MM.1S (cell line): ENCODE data around the gene MYO1H.
"Not testable (repeated sequence)": the region's sequence is repeated elsewhere in the genome, so short reads cannot be mapped to it uniquely, and the experiment has no call there.

ENCODE experiments used
- DNase-seq: peaks from one replicate; pipeline ENCODE4 v3.0.0-alpha.2; 2015
- H2AFZ ChIP-seq: fragments of 300-600 bp; sonication (generic); 2 replicates; pipeline ENCODE4 v1.6.0; 2016; ENCODE audit warnings: antibody characterized with exemption, low read length
- H3F3A ChIP-seq: fragments of 300-600 bp; sonication (generic); 2 replicates; pipeline ENCODE4 v1.6.1; 2016; ENCODE audit warnings: mild to moderate bottlenecking, antibody characterized with exemption, low read length, moderate library complexity, mixed read lengths; ENCODE audit not compliant: insufficient read depth
- H3K27ac ChIP-seq: fragments of 300-600 bp; sonication (generic); 2 replicates; pipeline ENCODE4 v1.5.1; 2016; ENCODE audit warnings: mild to moderate bottlenecking, low read length
- H3K27me3 ChIP-seq: fragments of 300-600 bp; sonication (generic); replicated peaks from 2 replicates; pipeline ENCODE4 v1.6.0; 2016; ENCODE audit warnings: low read length; ENCODE audit not compliant: insufficient read depth
- H3K36me3 ChIP-seq: fragments of 300-600 bp; sonication (generic); replicated peaks from 2 replicates; pipeline ENCODE4 v1.6.1; 2016; ENCODE audit warnings: mild to moderate bottlenecking, low read length, mixed read lengths; ENCODE audit not compliant: insufficient read depth
- H3K4me1 ChIP-seq: fragments of 300-600 bp; sonication (generic); 2 replicates; pipeline ENCODE4 v1.6.1; 2016; ENCODE audit warnings: low read length, mixed read lengths
- H3K4me2 ChIP-seq: fragments of 300-600 bp; sonication (generic); 2 replicates; pipeline ENCODE4 v1.6.0; 2016; ENCODE audit warnings: low read depth, low read length
- H3K4me3 ChIP-seq: fragments of 300-600 bp; sonication (generic); 2 replicates; pipeline ENCODE4 v1.5.1; 2016; ENCODE audit warnings: low read length, mixed read lengths
- H3K79me2 ChIP-seq: fragments of 300-600 bp; sonication (generic); 2 replicates; pipeline ENCODE4 v1.6.1; 2016; ENCODE audit warnings: mixed run types, low read length, mixed read lengths
- H3K9ac ChIP-seq: fragments of 300-600 bp; sonication (generic); 2 replicates; pipeline ENCODE4 v1.6.1; 2016; ENCODE audit warnings: low read length, mixed read lengths
- H3K9me2 ChIP-seq: fragments of 300-600 bp; sonication (generic); replicated peaks from 2 replicates; pipeline ENCODE4 v1.6.1; 2016; ENCODE audit warnings: mild to moderate bottlenecking, low read length, mixed read lengths; ENCODE audit not compliant: insufficient read depth
- H3K9me3 ChIP-seq: fragments of 300-600 bp; sonication (generic); replicated peaks from 2 replicates; pipeline ENCODE4 v1.6.1; 2016; ENCODE audit warnings: mild to moderate bottlenecking, low read length, mixed read lengths; ENCODE audit not compliant: insufficient read depth
- H4K20me1 ChIP-seq: fragments of 300-600 bp; sonication (generic); 2 replicates; pipeline ENCODE4 v1.6.1; 2016; ENCODE audit warnings: mild to moderate bottlenecking, low read length, moderate library complexity, mixed read lengths; ENCODE audit not compliant: insufficient read depth
- CTCF ChIP-seq: fragments of 300-600 bp; sonication (generic); IDR thresholded peaks from 2 replicates; pipeline ENCODE4 v1.5.1; 2016; ENCODE audit warnings: antibody characterized with exemption, low read length, mixed read lengths
- EZH2 ChIP-seq: fragments of 300-600 bp; sonication (generic); optimal IDR thresholded peaks from 2 replicates; pipeline ENCODE3; 2017; ENCODE audit warnings: low read depth, mild to moderate bottlenecking, antibody characterized with exemption, low read length, mixed read lengths
- EZH2phosphoT487 ChIP-seq: fragments of 300-600 bp; sonication (generic); IDR thresholded peaks from 2 replicates; pipeline ENCODE4 v1.6.1; 2018; ENCODE audit warnings: antibody characterized with exemption, low read length

The MYO1H gene

DNA sequence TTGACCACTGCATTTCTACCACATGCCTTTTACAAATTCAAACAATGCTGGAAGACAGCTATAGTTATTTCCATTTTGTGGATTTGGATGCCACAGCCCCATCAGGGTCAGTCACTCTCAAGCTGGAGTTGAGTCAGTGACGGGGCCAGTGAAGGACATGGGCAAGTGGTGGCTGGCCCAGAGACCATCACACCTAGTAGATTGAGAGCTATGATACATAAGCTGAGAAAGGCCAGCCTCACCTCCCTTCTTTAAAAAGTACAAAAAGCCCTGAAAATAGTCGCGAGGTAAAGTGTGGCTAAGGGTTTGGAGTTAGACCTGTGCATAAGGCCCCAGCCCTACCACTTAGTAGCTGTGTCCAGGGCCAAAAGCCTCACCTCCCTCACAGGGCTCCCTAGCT lies 125.3 kb downstream of the MYO1H start:
- Histone ChIP-seq H4K20me1 (no peaks in the 10 kb centered on the region), H3K9me3 (no peaks in the 10 kb centered on the region), H3K27ac (no peak overlapping the region)

DNA sequence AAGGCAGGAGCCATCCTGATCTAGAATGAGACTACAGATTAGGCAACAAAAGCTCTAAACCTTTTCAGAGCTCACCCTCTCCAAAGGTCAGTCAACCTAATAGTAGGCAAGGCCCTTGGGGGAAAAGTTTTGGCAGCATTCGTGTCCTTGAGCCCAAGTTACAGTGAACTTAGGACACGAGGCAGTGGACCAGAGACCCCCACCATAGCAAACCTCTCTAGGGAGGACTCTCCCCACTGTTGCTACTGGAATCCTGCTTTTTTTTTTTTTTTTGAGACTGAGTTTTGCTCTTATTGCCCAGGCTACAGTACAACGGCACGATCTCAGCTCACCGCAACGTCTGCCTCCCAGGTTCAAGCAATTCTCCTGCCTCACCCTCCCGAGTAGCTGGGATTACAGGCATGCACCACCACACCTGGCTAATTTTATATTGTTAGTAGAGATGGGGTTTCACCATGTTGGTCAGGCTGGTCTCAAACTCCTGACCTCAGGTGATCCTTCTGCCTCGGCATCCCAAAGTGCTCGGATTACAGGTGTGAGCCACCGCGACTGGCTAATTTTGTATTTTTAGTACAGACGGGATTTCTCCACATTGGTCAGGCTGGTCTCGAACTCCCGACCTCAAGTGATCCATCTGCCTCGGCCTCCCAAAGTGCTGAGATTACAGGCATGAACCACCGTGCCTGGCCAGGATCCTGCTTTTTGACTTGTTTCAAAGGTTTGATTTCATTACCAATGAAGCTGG lies 126.0 kb downstream of the MYO1H start:
- H3K4me1 ChIP-seq, H4K20me1 ChIP-seq, H3F3A ChIP-seq, DNase-seq, H2AFZ ChIP-seq, H3K4me2 ChIP-seq, H3K9me3 ChIP-seq, H3K9ac ChIP-seq, H3K36me3 ChIP-seq, H3K4me3 ChIP-seq, H3K27me3 ChIP-seq, H3K9me2 ChIP-seq, H3K27ac ChIP-seq: not testable (repeated sequence)
- peaks cover 82% of the 10 kb centered on the region for H3K79me2 ChIP-seq

More for the DNA sequence above, 125.3 kb downstream of the MYO1H start:
- no peak overlapping the region for H3K4me2 ChIP-seq
- H3K4me1 ChIP-seq: peaks cover 9% of the 10 kb centered on the region
- no peak overlapping the region for H3K9ac ChIP-seq
- no peaks in the 10 kb centered on the region for H3K27me3 ChIP-seq
- H3K9me2 ChIP-seq: no peaks in the 10 kb centered on the region
- no peaks in the 10 kb centered on the region for H3F3A ChIP-seq
- H3K4me3 ChIP-seq: no peak overlapping the region
- no peak overlapping the region for H2AFZ ChIP-seq
- H3K36me3 ChIP-seq: no peaks in the 10 kb centered on the region
- TF ChIP-seq EZH2: no peak
- no peak for TF ChIP-seq CTCF
- TF ChIP-seq EZH2phosphoT487: no peak
- peaks cover 75% of the 10 kb centered on the region for H3K79me2 ChIP-seq
- no peak for DNase-seq

DNA sequence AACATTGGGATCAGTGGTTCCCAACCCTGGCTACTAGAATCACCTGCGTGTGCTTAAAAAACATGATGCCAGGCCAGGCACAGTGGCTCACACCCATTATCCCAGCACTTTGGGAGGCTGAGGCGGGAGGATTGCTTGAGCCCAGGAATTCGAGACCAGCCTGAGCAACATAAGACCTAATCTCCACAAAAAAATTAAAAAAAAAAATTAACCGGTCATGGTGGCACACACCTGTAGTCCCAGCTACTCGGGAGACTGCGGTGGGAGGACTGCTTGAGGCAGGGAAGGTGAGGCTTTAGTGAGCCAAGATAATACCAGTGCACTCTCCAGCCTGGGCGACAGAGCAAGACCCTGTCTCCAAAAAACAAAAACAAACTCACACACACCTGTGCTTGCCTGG lies 127.4 kb downstream of the MYO1H start:
- H3K9me2 ChIP-seq: no peaks in the 10 kb centered on the region
- DNase-seq: no peak
- no peak overlapping the region for H3K27ac ChIP-seq
- H3K36me3 ChIP-seq: no peaks in the 10 kb centered on the region
- H3K9me3 ChIP-seq: no peaks in the 10 kb centered on the region
- no peak overlapping the region for H3K4me3 ChIP-seq
- H3K4me1 ChIP-seq: peaks cover 9% of the 10 kb centered on the region
- H3K27me3 ChIP-seq: no peaks in the 10 kb centered on the region
- H2AFZ ChIP-seq: no peak overlapping the region
- no peak overlapping the region for H3K9ac ChIP-seq
- H3K4me2 ChIP-seq: no peak overlapping the region
- H4K20me1 ChIP-seq: no peaks in the 10 kb centered on the region
- no peaks in the 10 kb centered on the region for H3F3A ChIP-seq
- H3K79me2 ChIP-seq: peaks cover 83% of the 10 kb centered on the region
- no peak for TF ChIP-seq EZH2phosphoT487
- TF ChIP-seq EZH2: no peak
- TF ChIP-seq CTCF: no peak
